H1 (cell line): ENCODE measurements around the gene SPDYC.

Source experiments
- BACH1 ChIP-seq: IDR thresholded peaks from 2 replicates; pipeline ENCODE4 v1.6.1; 2012; ENCODE audit warnings: low read length, improper control_type of control experiment
- BRCA1 ChIP-seq: IDR thresholded peaks from 2 replicates; pipeline ENCODE4 v1.6.1; 2012; ENCODE audit warnings: low read depth, low read length, improper control_type of control experiment
- EZH2 ChIP-seq: fragments of 200-600 bp; sonication (generic); IDR thresholded peaks from 2 replicates; pipeline ENCODE4 v1.7.1; 2012; ENCODE audit warnings: low read depth, mild to moderate bottlenecking, moderate library complexity, low read length, inconsistent platforms; ENCODE audit not compliant: severe bottlenecking
- GTF2F1 ChIP-seq: IDR thresholded peaks from 2 replicates; pipeline ENCODE4 v1.6.1; 2012; ENCODE audit warnings: low read depth, low read length, improper control_type of control experiment, borderline replicate concordance
- PHF8 ChIP-seq: fragments of 200-600 bp; sonication (generic); conservative IDR thresholded peaks from 2 replicates; pipeline ENCODE4 v1.7.1; 2012; ENCODE audit warnings: low read depth, mild to moderate bottlenecking, inconsistent platforms, low read length, moderate library complexity
- POLR2A ChIP-seq, 2 experiments: IDR thresholded peaks; 1 replicate in 1 of 2; 2 replicates in 1 of 2; pipeline ENCODE4 v1.6.1; 2011; ENCODE audit warnings: low read depth in 2 of 2, low read length in 2 of 2, mild to moderate bottlenecking in 2 of 2; ENCODE audit errors: control extremely low read depth in 1 of 2
- RNF2 ChIP-seq: fragments of 200-900, 300-1000 bp; sonication (generic); IDR thresholded peaks from 2 replicates; pipeline ENCODE4 v1.7.1; 2016; ENCODE audit warnings: borderline replicate concordance, low read depth, mild to moderate bottlenecking, antibody characterized with exemption, low read length; ENCODE audit not compliant: poor library complexity, severe bottlenecking; ENCODE audit errors: missing control alignments
- SRF ChIP-seq: IDR thresholded peaks from 2 replicates; pipeline ENCODE4 v1.6.1; 2011; ENCODE audit warnings: mild to moderate bottlenecking, low read depth, low read length, moderate library complexity
- SUZ12 ChIP-seq: fragments of 200-600 bp; sonication (generic); IDR thresholded peaks from 2 replicates; pipeline ENCODE4 v1.6.1; 2012; ENCODE audit warnings: mild to moderate bottlenecking, inconsistent platforms, low read length, moderate library complexity, mixed read lengths
- TBP ChIP-seq: IDR thresholded peaks from 2 replicates; pipeline ENCODE4 v1.6.1; 2011; ENCODE audit warnings: low read depth, low read length, improper control_type of control experiment
- TF ChIP-seq, protein P1 (sequence below), 3 experiments: IDR thresholded peaks; 1 replicate in 2 of 3; 2 replicates in 1 of 3; pipeline versions ENCODE4 v1.5.1 to v1.6.1; 2011; ENCODE audit warnings: low read length in 3 of 3, mild to moderate bottlenecking in 3 of 3, inconsistent platforms in 2 of 3, low read depth in 1 of 3, moderate library complexity in 1 of 3; ENCODE audit not compliant: insufficient read depth in 1 of 3; ENCODE audit errors: control extremely low read depth in 1 of 3
- TF ChIP-seq, protein P2 (sequence below): IDR thresholded peaks from 2 replicates; pipeline ENCODE4 v1.6.1; 2011; ENCODE audit warnings: low read depth, mild to moderate bottlenecking, low read length; ENCODE audit not compliant: insufficient read depth
- TF ChIP-seq, protein P3 (sequence below): IDR thresholded peaks from 2 replicates; pipeline ENCODE4 v1.6.1; 2011; ENCODE audit warnings: low read length, improper control_type of control experiment

DNA sequence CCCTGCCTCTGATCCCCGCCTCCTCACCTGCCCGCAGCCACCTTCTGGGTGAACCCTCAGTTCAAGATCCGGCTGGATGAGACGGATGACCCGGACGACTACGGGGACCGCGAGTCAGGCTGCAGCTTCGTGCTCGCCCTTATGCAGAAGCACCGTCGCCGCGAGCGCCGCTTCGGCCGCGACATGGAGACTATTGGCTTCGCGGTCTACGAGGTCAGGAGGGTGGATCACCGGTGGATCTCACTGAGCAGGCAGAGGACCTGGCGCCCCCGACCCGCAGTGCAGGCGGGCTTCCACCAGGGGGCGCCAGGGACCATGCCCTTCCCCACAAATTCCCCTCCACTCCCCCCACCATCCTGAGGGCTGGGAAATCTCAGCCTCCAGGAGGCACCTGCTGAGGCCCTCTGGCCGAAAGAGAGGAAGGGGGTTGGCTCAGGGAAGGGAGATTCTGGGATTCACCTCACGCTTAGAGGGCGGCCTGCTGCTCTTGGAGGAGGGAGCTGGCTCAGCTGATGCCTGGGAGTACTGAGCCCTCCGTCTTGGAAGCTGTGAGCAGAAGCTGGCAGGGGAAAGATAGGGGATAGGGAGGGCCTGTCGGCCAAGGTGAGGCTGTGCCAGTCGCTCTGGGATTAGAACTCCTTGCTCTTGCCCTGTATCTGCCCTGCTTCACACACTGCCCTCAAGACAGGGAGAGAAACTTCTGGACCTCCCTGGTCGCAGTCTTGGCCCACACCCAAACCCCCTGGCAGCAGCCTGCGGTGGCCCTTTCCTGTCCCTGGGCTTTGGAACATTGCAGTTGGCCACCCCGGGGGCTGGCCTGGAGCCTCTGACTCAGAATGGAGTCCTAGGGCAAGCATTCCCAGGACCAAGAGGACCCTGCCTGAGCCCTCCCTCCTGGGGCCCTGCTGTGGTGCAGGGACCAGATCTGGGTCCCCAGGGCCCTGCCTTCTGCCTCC is 34.9 kb downstream of the SPDYC start:
- TF ChIP-seq EZH2 (no peak), BACH1 (0 out of 2 replicates have a peak, but pooled peaks have one; percentile 43), RNF2 (no peak), SUZ12 (no peak), PHF8 (no peak), TBP (peak; percentile 44; the same call in 1 of the 2 replicates), SRF (no peak), BRCA1 (no peak), GTF2F1 (no peak), POLR2A (IDR thresholded peaks at IDR 0.05; ENCODE audit: control extremely low read depth in 1 of 2, low read depth in 2 of 2, low read length in 2 of 2) (no peak; a peak in 1 of 3 replicates)
- TF ChIP-seq, protein P1, sequence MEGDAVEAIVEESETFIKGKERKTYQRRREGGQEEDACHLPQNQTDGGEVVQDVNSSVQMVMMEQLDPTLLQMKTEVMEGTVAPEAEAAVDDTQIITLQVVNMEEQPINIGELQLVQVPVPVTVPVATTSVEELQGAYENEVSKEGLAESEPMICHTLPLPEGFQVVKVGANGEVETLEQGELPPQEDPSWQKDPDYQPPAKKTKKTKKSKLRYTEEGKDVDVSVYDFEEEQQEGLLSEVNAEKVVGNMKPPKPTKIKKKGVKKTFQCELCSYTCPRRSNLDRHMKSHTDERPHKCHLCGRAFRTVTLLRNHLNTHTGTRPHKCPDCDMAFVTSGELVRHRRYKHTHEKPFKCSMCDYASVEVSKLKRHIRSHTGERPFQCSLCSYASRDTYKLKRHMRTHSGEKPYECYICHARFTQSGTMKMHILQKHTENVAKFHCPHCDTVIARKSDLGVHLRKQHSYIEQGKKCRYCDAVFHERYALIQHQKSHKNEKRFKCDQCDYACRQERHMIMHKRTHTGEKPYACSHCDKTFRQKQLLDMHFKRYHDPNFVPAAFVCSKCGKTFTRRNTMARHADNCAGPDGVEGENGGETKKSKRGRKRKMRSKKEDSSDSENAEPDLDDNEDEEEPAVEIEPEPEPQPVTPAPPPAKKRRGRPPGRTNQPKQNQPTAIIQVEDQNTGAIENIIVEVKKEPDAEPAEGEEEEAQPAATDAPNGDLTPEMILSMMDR (IDR thresholded peaks at IDR 0.05; ENCODE audit: control extremely low read depth in 1 of 3, insufficient read depth in 1 of 3, low read depth in 1 of 3, low read length in 3 of 3) = peak in 2 of 3 experiments; percentile 97 to 98; a peak in 3 of 4 replicates
- TF ChIP-seq, protein P2, sequence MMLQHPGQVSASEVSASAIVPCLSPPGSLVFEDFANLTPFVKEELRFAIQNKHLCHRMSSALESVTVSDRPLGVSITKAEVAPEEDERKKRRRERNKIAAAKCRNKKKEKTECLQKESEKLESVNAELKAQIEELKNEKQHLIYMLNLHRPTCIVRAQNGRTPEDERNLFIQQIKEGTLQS = no peak
- TF ChIP-seq, protein P3, sequence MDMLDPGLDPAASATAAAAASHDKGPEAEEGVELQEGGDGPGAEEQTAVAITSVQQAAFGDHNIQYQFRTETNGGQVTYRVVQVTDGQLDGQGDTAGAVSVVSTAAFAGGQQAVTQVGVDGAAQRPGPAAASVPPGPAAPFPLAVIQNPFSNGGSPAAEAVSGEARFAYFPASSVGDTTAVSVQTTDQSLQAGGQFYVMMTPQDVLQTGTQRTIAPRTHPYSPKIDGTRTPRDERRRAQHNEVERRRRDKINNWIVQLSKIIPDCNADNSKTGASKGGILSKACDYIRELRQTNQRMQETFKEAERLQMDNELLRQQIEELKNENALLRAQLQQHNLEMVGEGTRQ = 0 out of 2 replicates have a peak, but pooled peaks have one; percentile 32
